HCT116 (cell line): ENCODE results near the gene MALT1. TPM values are rescaled to one million over a fixed set of nuclear protein-coding genes. Genes with fewer than 3 reads are reported as not detected.

ENCODE experiments used
- ATAC-seq: fragments of 200-7000 bp; cut with Tn5 transposase; 2 replicates; pipeline ENCODE4 v1.9.1; 2020; ENCODE audit warnings: mild to moderate bottlenecking, moderate library complexity
- BruUV-seq: library from RNA; stranded (reverse); fragments of 400-500 nt; replicated peaks from 2 replicates; lab custom pipeline; 2021; lab: Mats Ljungman, UMichigan
- CTCF ChIA-PET: fragments of 300-600 bp; sonication (Branson Sonifier 250); formaldehyde crosslinking; loops from one replicate; lab custom pipeline; 2021; ENCODE audit warnings: antibody characterized with exemption; lab: Charles Lee
- POLR2A ChIA-PET: fragments of 300-600, 350-600 bp; sonication (Branson Sonifier 250); formaldehyde crosslinking; loops from one replicate; lab custom pipeline; 2021; ENCODE audit warnings: antibody characterized with exemption; lab: Charles Lee
- RAD21 ChIA-PET, 2 experiments: fragments of 300-600 bp; sonication (Branson Sonifier 250); formaldehyde crosslinking; loops; one replicate each; lab custom pipeline; 2023; ENCODE audit warnings: low total read pairs in 2 of 2; ENCODE audit not compliant: uncharacterized antibody in 2 of 2, unreplicated experiment in 2 of 2, low non-redundant PET in 1 of 2; lab: Charles Lee
- DNase-seq: peaks from one replicate; pipeline ENCODE4 v3.0.0-alpha.2; 2010; ENCODE audit warnings: low read depth, low spot score
- H2AFZ ChIP-seq: fragments of 200-600 bp; shearing (Covaris generic), sonication (generic); 2 replicates; pipeline ENCODE4 v1.6.1; 2017; ENCODE audit warnings: low read depth, mixed run types, mixed read lengths, antibody characterized with exemption, low read length; ENCODE audit not compliant: poor library complexity, severe bottlenecking
- H3K27ac ChIP-seq: 2 replicates; pipeline ENCODE4 v1.5.1; 2012; ENCODE audit warnings: low read depth, low read length
- H3K27me3 ChIP-seq: fragments of 200-600 bp; sonication (generic); 2 replicates; pipeline ENCODE4 v1.6.1; 2016; ENCODE audit warnings: mixed run types, low read length, mixed read lengths; ENCODE audit not compliant: insufficient read depth
- H3K36me3 ChIP-seq, 2 experiments: fragments of 200-500 bp in 1 of 2; fragments of 200-600 bp in 1 of 2; sonication (Bioruptor generic) in 1 of 2; sonication (generic) in 1 of 2; 2 replicates each; pipeline versions ENCODE4 v1.5.1 to v1.6.1; 2014 to 2016; ENCODE audit warnings: low read length in 2 of 2, inconsistent platforms in 1 of 2, mixed read lengths in 1 of 2, mixed run types in 1 of 2; ENCODE audit not compliant: insufficient read depth in 2 of 2, control insufficient read depth in 1 of 2
- H3K4me1 ChIP-seq, 2 experiments: fragments of 200-600 bp in 1 of 2; sonication (generic) in 1 of 2; 2 replicates each; pipeline versions ENCODE4 v1.5.1 to v1.6.1; 2012 to 2017; ENCODE audit warnings: low read length in 2 of 2, inconsistent platforms in 1 of 2, mild to moderate bottlenecking in 1 of 2, mixed read lengths in 1 of 2, mixed run types in 1 of 2, moderate library complexity in 1 of 2; ENCODE audit not compliant: insufficient read depth in 2 of 2, control insufficient read depth in 1 of 2
- H3K4me2 ChIP-seq: fragments of 200-600 bp; sonication (generic); 2 replicates; pipeline ENCODE4 v1.6.1; 2017; ENCODE audit warnings: mixed run types, low read length, mixed read lengths
- H3K4me3 ChIP-seq, 2 experiments: fragments of 200-600 bp in 1 of 2; sonication (generic) in 1 of 2; replicated peaks in 1 of 2; 2 replicates each; pipeline ENCODE4 v1.5.1; 2011 to 2016; ENCODE audit warnings: low read length in 2 of 2, control low read depth in 1 of 2, low read depth in 1 of 2, mild to moderate bottlenecking in 1 of 2, mixed read lengths in 1 of 2, mixed run types in 1 of 2
- H3K79me2 ChIP-seq: fragments of 200-600 bp; sonication (generic); 2 replicates; pipeline ENCODE4 v1.6.1; 2017; ENCODE audit warnings: mild to moderate bottlenecking, mixed run types, low read length, moderate library complexity, mixed read lengths; ENCODE audit not compliant: insufficient read depth
- H3K9ac ChIP-seq: fragments of 200-600 bp; sonication (generic); 2 replicates; pipeline ENCODE4 v1.6.1; 2016; ENCODE audit warnings: low read length, mixed read lengths
- H3K9me2 ChIP-seq: fragments of 200-600 bp; sonication (generic), shearing (Covaris generic); 2 replicates; pipeline ENCODE4 v1.6.1; 2017; ENCODE audit warnings: mixed run types, mild to moderate bottlenecking, moderate library complexity; ENCODE audit not compliant: insufficient read depth
- H3K9me3 ChIP-seq, 2 experiments: fragments of 200-500 bp in 1 of 2; fragments of 200-600 bp in 1 of 2; sonication (Bioruptor generic) in 1 of 2; sonication (generic) in 1 of 2; 2 replicates each; pipeline ENCODE4 v1.6.1; 2014 to 2017; ENCODE audit warnings: low read length in 2 of 2, mixed read lengths in 2 of 2, inconsistent platforms in 1 of 2, low read depth in 1 of 2, mild to moderate bottlenecking in 1 of 2, mixed run types in 1 of 2, moderate library complexity in 1 of 2; ENCODE audit not compliant: control insufficient read depth in 1 of 2, insufficient read depth in 1 of 2
- H4K20me1 ChIP-seq: fragments of 200-600 bp; sonication (generic), shearing (Covaris generic); 2 replicates; pipeline ENCODE4 v1.6.1; 2017; ENCODE audit warnings: mixed run types, mild to moderate bottlenecking, moderate library complexity; ENCODE audit not compliant: insufficient read depth
- CBX3 ChIP-seq: IDR thresholded peaks from 2 replicates; pipeline ENCODE4 v1.6.1; 2012; ENCODE audit warnings: low read depth
- CTCF ChIP-seq, 3 experiments: fragments of 200-600 bp in 1 of 3; sonication (generic) in 1 of 3; IDR thresholded peaks in 2 of 3; conservative IDR thresholded peaks in 1 of 3; 2 replicates each; pipeline ENCODE4 v1.5.1; 2012 to 2017; ENCODE audit warnings: low read depth in 2 of 3, low read length in 2 of 3, antibody characterized with exemption in 1 of 3, borderline replicate concordance in 1 of 3, control low read depth in 1 of 3, mild to moderate bottlenecking in 1 of 3, mixed read lengths in 1 of 3, mixed run types in 1 of 3, moderate library complexity in 1 of 3; ENCODE audit not compliant: insufficient read depth in 1 of 3
- EGR1 ChIP-seq: IDR thresholded peaks from 2 replicates; pipeline ENCODE4 v1.6.1; 2012; ENCODE audit warnings: low read depth
- ELF1 ChIP-seq: IDR thresholded peaks from 2 replicates; pipeline ENCODE4 v1.6.1; 2012; ENCODE audit warnings: low read depth, borderline replicate concordance
- FOSL1 ChIP-seq: IDR thresholded peaks from 2 replicates; pipeline ENCODE4 v1.6.1; 2012; ENCODE audit warnings: low read depth
- JUND ChIP-seq: IDR thresholded peaks from 2 replicates; pipeline ENCODE4 v1.6.1; 2012
- MAX ChIP-seq: IDR thresholded peaks from 2 replicates; pipeline ENCODE4 v1.6.1; 2012
- POLR2AphosphoS5 ChIP-seq: IDR thresholded peaks from 2 replicates; pipeline ENCODE4 v1.6.1; 2011; ENCODE audit warnings: mild to moderate bottlenecking, low read depth, low read length, moderate library complexity
- RAD21 ChIP-seq: IDR thresholded peaks from 2 replicates; pipeline ENCODE4 v1.6.1; 2012; ENCODE audit warnings: low read depth, mild to moderate bottlenecking
- SIN3A ChIP-seq: IDR thresholded peaks from 2 replicates; pipeline ENCODE4 v1.6.1; 2012; ENCODE audit warnings: low read depth
- SRF ChIP-seq: IDR thresholded peaks from 2 replicates; pipeline ENCODE4 v1.6.1; 2012; ENCODE audit warnings: low read depth
- TCF7L2 ChIP-seq: IDR thresholded peaks from 2 replicates; pipeline ENCODE4 v1.7.0; 2011; ENCODE audit warnings: borderline replicate concordance, inconsistent platforms; ENCODE audit not compliant: insufficient read depth, insufficient read length; ENCODE audit errors: extremely low read depth
- ZFX ChIP-seq: fragments of 450-650 bp; IDR thresholded peaks from 2 replicates; pipeline ENCODE4 v1.6.1; 2017
- ZNF274 ChIP-seq: fragments of 200-500 bp; sonication (Bioruptor generic); IDR thresholded peaks from 2 replicates; pipeline ENCODE4 v1.6.1; 2014; ENCODE audit warnings: mild to moderate bottlenecking, low read depth, low read length, inconsistent platforms
- intact Hi-C: fragments of 100-400 bp; cut with micrococcal nuclease; formaldehyde crosslinking; loops from 2 replicates; pipeline ENCODE4 v1.10.0; 2022
- total RNA-seq: library from RNA; stranded (reverse); gene quantifications from one replicate; pipeline ENCODE4 v1.2.1, GENCODE V29; 2021; ENCODE audit not compliant: unreplicated experiment
- TF ChIP-seq, protein P1 (sequence below): IDR thresholded peaks from 2 replicates; pipeline ENCODE4 v1.6.1; 2011; ENCODE audit warnings: mild to moderate bottlenecking, low read length, moderate library complexity; ENCODE audit not compliant: insufficient replicate concordance; ENCODE audit errors: extremely low read depth
- TF ChIP-seq, protein P2 (sequence below): IDR thresholded peaks from 2 replicates; pipeline ENCODE4 v1.6.1; 2012; ENCODE audit warnings: low read depth

The MALT1 gene
- total RNA-seq, 1 experiment from 2014 or later = 41.1 TPM

DNA sequence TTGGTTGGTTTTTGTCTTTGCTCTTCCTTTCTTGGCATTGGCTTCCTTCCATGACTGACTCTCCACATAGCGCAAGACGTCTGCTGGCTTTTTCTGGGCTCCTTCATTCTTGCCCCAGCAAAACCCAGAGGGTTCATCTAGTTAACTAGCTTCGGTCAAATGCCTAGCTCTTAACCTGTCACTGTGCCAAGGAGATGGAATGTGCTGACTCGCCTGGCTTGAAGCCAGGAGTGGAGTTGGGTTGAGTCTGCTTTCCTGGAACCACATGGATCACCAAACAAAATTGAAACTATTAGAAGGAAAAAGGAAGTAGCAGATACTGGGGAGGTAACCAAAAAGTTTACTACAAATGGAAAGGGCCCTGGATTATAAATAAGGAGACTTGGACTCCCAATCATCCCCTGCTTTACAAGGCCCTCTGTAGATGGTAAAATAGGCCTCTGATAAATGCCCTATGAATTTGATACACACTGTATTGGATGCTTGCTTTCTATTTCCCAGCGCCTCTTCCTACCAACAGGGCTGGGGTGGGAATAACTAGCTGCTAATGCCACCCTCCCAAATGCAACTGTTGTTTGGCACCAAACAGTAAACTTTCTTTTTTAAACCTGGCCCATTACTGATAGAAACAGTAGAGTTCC lies 11.3 kb downstream of the MALT1 start:
- Histone ChIP-seq H4K20me1 (no peaks in the 10 kb centered on the region; the same call in 1 of the 2 replicates), H3K27me3 (no peaks in the 10 kb centered on the region), H3K9ac (no peak overlapping the region), H3K4me2 (peak overlapping the region; percentile 30), H3K27ac (peak overlapping the region; percentile 23; the same call in 1 of the 2 replicates), H3K9me3 (no peaks in the 10 kb centered on the region), H3K9me2 (no peaks in the 10 kb centered on the region), H2AFZ (no peak overlapping the region)
- RAD21 ChIA-PET = interaction anchor here in 1 of 2 experiments (0.7 kb wide), 1 partner anchor 13 kb away, joined by 4 read pairs; no protein-coding TSS in a partner anchor
- ATAC-seq = peak; percentile 42; the same call in 1 of the 2 replicates
- TF ChIP-seq TCF7L2 = no peak
- TF ChIP-seq EGR1 = no peak
- no peak for TF ChIP-seq JUND
- no peak for TF ChIP-seq CTCF (IDR thresholded peaks at IDR 0.05 in 2 of 3, conservative IDR thresholded peaks at IDR 0.05 in 1 of 3; ENCODE audit: borderline replicate concordance in 1 of 3, insufficient read depth in 1 of 3, low read depth in 2 of 3, low read length in 2 of 3)
- no peak; the same call in 1 of the 2 replicates for TF ChIP-seq FOSL1
- no peak for TF ChIP-seq ZNF274
- TF ChIP-seq, protein P1, sequence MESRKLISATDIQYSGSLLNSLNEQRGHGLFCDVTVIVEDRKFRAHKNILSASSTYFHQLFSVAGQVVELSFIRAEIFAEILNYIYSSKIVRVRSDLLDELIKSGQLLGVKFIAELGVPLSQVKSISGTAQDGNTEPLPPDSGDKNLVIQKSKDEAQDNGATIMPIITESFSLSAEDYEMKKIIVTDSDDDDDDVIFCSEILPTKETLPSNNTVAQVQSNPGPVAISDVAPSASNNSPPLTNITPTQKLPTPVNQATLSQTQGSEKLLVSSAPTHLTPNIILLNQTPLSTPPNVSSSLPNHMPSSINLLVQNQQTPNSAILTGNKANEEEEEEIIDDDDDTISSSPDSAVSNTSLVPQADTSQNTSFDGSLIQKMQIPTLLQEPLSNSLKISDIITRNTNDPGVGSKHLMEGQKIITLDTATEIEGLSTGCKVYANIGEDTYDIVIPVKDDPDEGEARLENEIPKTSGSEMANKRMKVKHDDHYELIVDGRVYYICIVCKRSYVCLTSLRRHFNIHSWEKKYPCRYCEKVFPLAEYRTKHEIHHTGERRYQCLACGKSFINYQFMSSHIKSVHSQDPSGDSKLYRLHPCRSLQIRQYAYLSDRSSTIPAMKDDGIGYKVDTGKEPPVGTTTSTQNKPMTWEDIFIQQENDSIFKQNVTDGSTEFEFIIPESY = no peak
- no peak for TF ChIP-seq CBX3
- peak; percentile 19; the same call in 1 of the 2 replicates for TF ChIP-seq POLR2AphosphoS5
- TF ChIP-seq, protein P2, sequence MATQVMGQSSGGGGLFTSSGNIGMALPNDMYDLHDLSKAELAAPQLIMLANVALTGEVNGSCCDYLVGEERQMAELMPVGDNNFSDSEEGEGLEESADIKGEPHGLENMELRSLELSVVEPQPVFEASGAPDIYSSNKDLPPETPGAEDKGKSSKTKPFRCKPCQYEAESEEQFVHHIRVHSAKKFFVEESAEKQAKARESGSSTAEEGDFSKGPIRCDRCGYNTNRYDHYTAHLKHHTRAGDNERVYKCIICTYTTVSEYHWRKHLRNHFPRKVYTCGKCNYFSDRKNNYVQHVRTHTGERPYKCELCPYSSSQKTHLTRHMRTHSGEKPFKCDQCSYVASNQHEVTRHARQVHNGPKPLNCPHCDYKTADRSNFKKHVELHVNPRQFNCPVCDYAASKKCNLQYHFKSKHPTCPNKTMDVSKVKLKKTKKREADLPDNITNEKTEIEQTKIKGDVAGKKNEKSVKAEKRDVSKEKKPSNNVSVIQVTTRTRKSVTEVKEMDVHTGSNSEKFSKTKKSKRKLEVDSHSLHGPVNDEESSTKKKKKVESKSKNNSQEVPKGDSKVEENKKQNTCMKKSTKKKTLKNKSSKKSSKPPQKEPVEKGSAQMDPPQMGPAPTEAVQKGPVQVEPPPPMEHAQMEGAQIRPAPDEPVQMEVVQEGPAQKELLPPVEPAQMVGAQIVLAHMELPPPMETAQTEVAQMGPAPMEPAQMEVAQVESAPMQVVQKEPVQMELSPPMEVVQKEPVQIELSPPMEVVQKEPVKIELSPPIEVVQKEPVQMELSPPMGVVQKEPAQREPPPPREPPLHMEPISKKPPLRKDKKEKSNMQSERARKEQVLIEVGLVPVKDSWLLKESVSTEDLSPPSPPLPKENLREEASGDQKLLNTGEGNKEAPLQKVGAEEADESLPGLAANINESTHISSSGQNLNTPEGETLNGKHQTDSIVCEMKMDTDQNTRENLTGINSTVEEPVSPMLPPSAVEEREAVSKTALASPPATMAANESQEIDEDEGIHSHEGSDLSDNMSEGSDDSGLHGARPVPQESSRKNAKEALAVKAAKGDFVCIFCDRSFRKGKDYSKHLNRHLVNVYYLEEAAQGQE = no peak
- TF ChIP-seq SIN3A = no peak
- TF ChIP-seq ELF1 = no peak
- TF ChIP-seq SRF = no peak
- TF ChIP-seq MAX = peak; percentile 26; the same call in 1 of the 2 replicates
- no peak for TF ChIP-seq RAD21
- no peak for TF ChIP-seq ZFX
- TF ChIP-seq, all 23 proteins: peak for 2
- no peak overlapping the region for H3K4me3 ChIP-seq
- CTCF ChIA-PET = interaction anchor here (1.0 kb wide), 1 partner anchor 82 kb away, joined by 5 read pairs; no protein-coding TSS in a partner anchor
- peaks cover 7 to 14% of the 10 kb centered on the region in 2 experiments for H3K4me1 ChIP-seq
- H3K79me2 ChIP-seq = peaks cover 91% of the 10 kb centered on the region
- peak; percentile 33 for DNase-seq
- H3K36me3 ChIP-seq = peaks cover 3 to 13% of the 10 kb centered on the region in 2 experiments; a peak in 2 of 4 replicates
- POLR2A ChIA-PET = interaction anchor here (2.0 kb wide), 1 partner anchor 12 kb away, joined by 13 read pairs; the partner anchor contains the start of gene MALT1
- no TSS peak for BruUV-seq
- intact Hi-C loops = no loop called here
